ENCODE results near the gene EFTUD2. TPM values are rescaled to one million over a fixed set of nuclear protein-coding genes. Genes with fewer than 3 reads are reported as not detected.

EFTUD2 gene
- polyA plus RNA-seq, 1 donor: 67.8 TPM

- H3K27me3 ChIP-seq (ENCODE audit: control insufficient read depth, insufficient read depth, low read length): peaks cover 20% of the 10 kb centered on the region
- no peak overlapping the region for H3K27ac ChIP-seq (ENCODE audit: low read length)
- no peaks in the 10 kb centered on the region for H3K9me3 ChIP-seq (ENCODE audit: control insufficient read depth, low read depth, low read length)
- H3K4me3 ChIP-seq (ENCODE audit: low read length): no peak overlapping the region
- peaks cover 20% of the 10 kb centered on the region for H3K4me1 ChIP-seq (ENCODE audit: control insufficient read depth, insufficient read depth, low read length)
- WGBS (ENCODE audit: insufficient coverage, low lambda C conversion rate): no CpG with 5 or more reads among the region's 13 CpGs
- no peaks in the 10 kb centered on the region for H3K36me3 ChIP-seq (ENCODE audit: control insufficient read depth, insufficient read depth, low read length)
- no peak for DNase-seq
Measured at GRCh38 chr17:44910231-44911106, 11.2 kb upstream of the EFTUD2 start.

GRCh38 chr17:44909681-44910144, 10.5 kb upstream of the EFTUD2 start:
- Histone ChIP-seq H3K4me3 (ENCODE audit: low read length) (no peak overlapping the region), H3K27me3 (ENCODE audit: control insufficient read depth, insufficient read depth, low read length) (peaks cover 20% of the 10 kb centered on the region), H3K36me3 (ENCODE audit: control insufficient read depth, insufficient read depth, low read length) (no peaks in the 10 kb centered on the region), H3K9me3 (ENCODE audit: control insufficient read depth, low read depth, low read length) (no peaks in the 10 kb centered on the region), H3K4me1 (ENCODE audit: control insufficient read depth, insufficient read depth, low read length) (peaks cover 28% of the 10 kb centered on the region), H3K27ac (ENCODE audit: low read length) (no peak overlapping the region)
- WGBS (ENCODE audit: insufficient coverage, low lambda C conversion rate): no CpG with 5 or more reads among the region's 11 CpGs
- no peak for DNase-seq

- Histone ChIP-seq H3K27ac (ENCODE audit: low read length) (no peak overlapping the region), H3K27me3 (ENCODE audit: control insufficient read depth, insufficient read depth, low read length) (peaks cover 18% of the 10 kb centered on the region)
- WGBS (ENCODE audit: insufficient coverage, low lambda C conversion rate): 93% methylated on average over 6 of the region's 10 CpGs
Measured at GRCh38 chr17:44908761-44909326, 9.6 kb upstream of the EFTUD2 start.

DNA sequence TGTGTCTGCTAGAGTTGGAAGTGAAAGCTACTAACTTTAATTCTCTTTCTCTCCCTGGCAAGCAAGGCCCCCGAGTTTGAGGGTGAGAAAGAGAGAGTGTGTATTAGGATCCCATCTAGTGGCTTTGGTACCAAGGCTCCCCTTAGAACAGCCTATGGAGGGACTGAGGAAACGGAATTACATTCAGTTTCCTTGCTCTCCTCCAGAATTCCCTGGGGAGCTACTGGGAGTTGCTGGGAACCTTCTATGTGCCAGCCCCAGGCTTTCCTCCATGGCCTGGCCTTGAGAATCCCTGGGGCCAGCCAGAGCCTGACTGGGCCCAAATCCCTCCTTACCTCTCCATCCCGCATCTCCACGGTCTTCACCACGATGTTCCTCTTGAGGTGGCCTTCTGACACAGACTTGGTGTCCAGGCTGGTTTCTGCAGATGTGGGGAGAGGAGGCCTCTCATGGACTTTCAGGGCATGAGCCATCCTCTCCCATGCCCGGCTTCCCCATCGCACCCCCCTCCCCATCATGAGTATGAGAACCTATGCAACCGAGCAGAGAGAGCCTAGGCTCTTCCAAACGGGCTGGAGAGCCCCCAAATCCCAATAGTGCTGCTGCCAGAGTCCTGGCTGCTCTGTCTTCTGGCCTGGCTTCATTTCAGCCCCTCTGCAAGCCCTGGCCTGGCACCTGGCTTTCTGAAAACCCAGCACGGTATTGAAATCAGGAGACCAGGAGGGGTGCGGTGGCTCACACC, 8.7 kb upstream of the EFTUD2 start:
- Histone ChIP-seq H3K27me3 (ENCODE audit: control insufficient read depth, insufficient read depth, low read length) (peaks cover 12% of the 10 kb centered on the region), H3K36me3 (ENCODE audit: control insufficient read depth, insufficient read depth, low read length) (no peaks in the 10 kb centered on the region), H3K4me1 (ENCODE audit: control insufficient read depth, insufficient read depth, low read length) (peaks cover 33% of the 10 kb centered on the region), H3K4me3 (ENCODE audit: low read length) (no peak overlapping the region), H3K27ac (ENCODE audit: low read length) (no peak overlapping the region), H3K9me3 (ENCODE audit: control insufficient read depth, low read depth, low read length) (no peaks in the 10 kb centered on the region)
- no CpG with 5 or more reads among the region's 11 CpGs for WGBS (ENCODE audit: insufficient coverage, low lambda C conversion rate)
- DNase-seq: no peak

More at GRCh38 chr17:44908761-44909326, 9.6 kb upstream of the EFTUD2 start:
- Histone ChIP-seq H3K4me1 (ENCODE audit: control insufficient read depth, insufficient read depth, low read length) (peaks cover 33% of the 10 kb centered on the region), H3K9me3 (ENCODE audit: control insufficient read depth, low read depth, low read length) (no peaks in the 10 kb centered on the region), H3K4me3 (ENCODE audit: low read length) (no peak overlapping the region), H3K36me3 (ENCODE audit: control insufficient read depth, insufficient read depth, low read length) (no peaks in the 10 kb centered on the region)
- DNase-seq: no peak

- no peaks in the 10 kb centered on the region for H3K36me3 ChIP-seq (ENCODE audit: control insufficient read depth, insufficient read depth, low read length)
- WGBS (ENCODE audit: insufficient coverage, low lambda C conversion rate): no CpG with 5 or more reads among the region's 18 CpGs
- peak in 1 of 2 donors; percentile 41 for DNase-seq
- H3K27ac ChIP-seq (ENCODE audit: low read length): no peak overlapping the region
- H3K4me1 ChIP-seq (ENCODE audit: control insufficient read depth, insufficient read depth, low read length): peaks cover 33% of the 10 kb centered on the region
- peaks cover 7% of the 10 kb centered on the region for H3K27me3 ChIP-seq (ENCODE audit: control insufficient read depth, insufficient read depth, low read length)
- H3K9me3 ChIP-seq (ENCODE audit: control insufficient read depth, low read depth, low read length): no peaks in the 10 kb centered on the region
- no peak overlapping the region for H3K4me3 ChIP-seq (ENCODE audit: low read length)
Measured at GRCh38 chr17:44906763-44907728, 7.8 kb upstream of the EFTUD2 start.

GRCh38 chr17:44906010-44906646, 6.9 kb upstream of the EFTUD2 start:
- DNase-seq: peak in 1 of 2 donors; percentile 32
- no peaks in the 10 kb centered on the region for H3K27me3 ChIP-seq (ENCODE audit: control insufficient read depth, insufficient read depth, low read length)
- H3K4me3 ChIP-seq (ENCODE audit: low read length): no peak overlapping the region
- peak overlapping the region; percentile 81 for H3K27ac ChIP-seq (ENCODE audit: low read length)
- WGBS (ENCODE audit: insufficient coverage, low lambda C conversion rate): no CpG with 5 or more reads among the region's 10 CpGs
- no peaks in the 10 kb centered on the region for H3K36me3 ChIP-seq (ENCODE audit: control insufficient read depth, insufficient read depth, low read length)
- H3K4me1 ChIP-seq (ENCODE audit: control insufficient read depth, insufficient read depth, low read length): peaks cover 33% of the 10 kb centered on the region
- H3K9me3 ChIP-seq (ENCODE audit: control insufficient read depth, low read depth, low read length): no peaks in the 10 kb centered on the region

GRCh38 chr17:44905006-44906000, 6.1 kb upstream of the EFTUD2 start:
- peak; percentile 79 to 92 for DNase-seq
- peak overlapping the region; percentile 81 for H3K27ac ChIP-seq (ENCODE audit: low read length)
- no peaks in the 10 kb centered on the region for H3K36me3 ChIP-seq (ENCODE audit: control insufficient read depth, insufficient read depth, low read length)
- H3K9me3 ChIP-seq (ENCODE audit: control insufficient read depth, low read depth, low read length): no peaks in the 10 kb centered on the region
- H3K4me1 ChIP-seq (ENCODE audit: control insufficient read depth, insufficient read depth, low read length): peaks cover 37% of the 10 kb centered on the region
- H3K27me3 ChIP-seq (ENCODE audit: control insufficient read depth, insufficient read depth, low read length): no peaks in the 10 kb centered on the region
- no peak overlapping the region for H3K4me3 ChIP-seq (ENCODE audit: low read length)
- 24% methylated on average over 3 of the region's 9 CpGs for WGBS (ENCODE audit: insufficient coverage, low lambda C conversion rate)

DNA sequence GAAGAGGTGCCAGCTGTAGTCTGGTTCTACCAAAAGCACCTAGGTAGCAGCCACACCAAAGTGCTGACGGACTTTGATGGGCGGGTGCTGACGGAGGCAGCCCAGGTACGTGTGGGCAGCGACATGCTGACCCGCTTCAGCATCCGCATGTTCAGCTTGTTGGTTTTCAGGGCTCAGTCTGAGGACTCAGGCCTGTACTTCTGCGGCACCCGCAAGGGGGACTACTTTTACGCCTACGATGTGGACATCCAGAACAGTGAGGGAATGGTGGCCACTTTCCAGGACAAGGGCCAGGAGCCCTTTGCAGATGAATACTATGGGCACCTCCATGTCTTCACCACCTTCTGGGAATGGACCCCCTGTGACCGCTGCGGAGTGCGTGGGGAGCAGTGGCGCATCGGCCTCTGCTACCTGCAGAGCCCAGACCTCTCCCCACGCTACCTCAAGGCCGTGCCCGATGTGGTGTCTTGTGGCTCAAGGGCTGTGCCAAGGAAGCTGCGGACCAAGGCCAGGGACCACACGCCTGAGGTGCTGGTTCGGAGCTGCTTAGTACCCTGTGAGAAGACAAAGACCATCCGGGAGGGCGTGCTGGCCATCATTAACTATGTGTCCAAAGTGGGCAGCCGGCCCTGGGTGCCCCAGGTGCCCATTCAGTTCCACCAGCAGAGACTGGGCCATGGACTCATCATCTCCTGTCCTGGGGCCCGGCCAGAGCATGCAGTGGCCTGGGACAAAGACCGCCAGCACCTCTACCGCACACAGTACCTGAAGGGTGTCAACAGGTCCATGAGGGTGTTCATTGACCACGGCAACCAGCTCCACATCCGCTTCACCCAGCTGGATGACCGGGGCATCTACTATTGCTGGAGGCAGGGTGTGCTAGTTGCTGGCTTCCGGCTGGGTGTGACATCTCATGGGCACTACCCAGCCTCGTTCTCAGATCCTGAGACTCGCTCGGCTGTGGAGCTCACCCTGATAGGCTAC, 5.0 kb upstream of the EFTUD2 start:
- Histone ChIP-seq H3K27me3 (ENCODE audit: control insufficient read depth, insufficient read depth, low read length) (no peaks in the 10 kb centered on the region), H3K4me1 (ENCODE audit: control insufficient read depth, insufficient read depth, low read length) (peaks cover 41% of the 10 kb centered on the region), H3K9me3 (ENCODE audit: control insufficient read depth, low read depth, low read length) (no peaks in the 10 kb centered on the region), H3K36me3 (ENCODE audit: control insufficient read depth, insufficient read depth, low read length) (no peaks in the 10 kb centered on the region), H3K4me3 (ENCODE audit: low read length) (no peak overlapping the region), H3K27ac (ENCODE audit: low read length) (peak overlapping the region; percentile 81)
- no peak for DNase-seq
- WGBS (ENCODE audit: insufficient coverage, low lambda C conversion rate): no CpG with 5 or more reads among the region's 35 CpGs
